Measurements from ENCODE around the gene XIRP1.
"Not testable (repeated sequence)": the region's sequence is repeated elsewhere in the genome, so short reads cannot be mapped to it uniquely, and the experiment has no call there.

Gene XIRP1

DNA sequence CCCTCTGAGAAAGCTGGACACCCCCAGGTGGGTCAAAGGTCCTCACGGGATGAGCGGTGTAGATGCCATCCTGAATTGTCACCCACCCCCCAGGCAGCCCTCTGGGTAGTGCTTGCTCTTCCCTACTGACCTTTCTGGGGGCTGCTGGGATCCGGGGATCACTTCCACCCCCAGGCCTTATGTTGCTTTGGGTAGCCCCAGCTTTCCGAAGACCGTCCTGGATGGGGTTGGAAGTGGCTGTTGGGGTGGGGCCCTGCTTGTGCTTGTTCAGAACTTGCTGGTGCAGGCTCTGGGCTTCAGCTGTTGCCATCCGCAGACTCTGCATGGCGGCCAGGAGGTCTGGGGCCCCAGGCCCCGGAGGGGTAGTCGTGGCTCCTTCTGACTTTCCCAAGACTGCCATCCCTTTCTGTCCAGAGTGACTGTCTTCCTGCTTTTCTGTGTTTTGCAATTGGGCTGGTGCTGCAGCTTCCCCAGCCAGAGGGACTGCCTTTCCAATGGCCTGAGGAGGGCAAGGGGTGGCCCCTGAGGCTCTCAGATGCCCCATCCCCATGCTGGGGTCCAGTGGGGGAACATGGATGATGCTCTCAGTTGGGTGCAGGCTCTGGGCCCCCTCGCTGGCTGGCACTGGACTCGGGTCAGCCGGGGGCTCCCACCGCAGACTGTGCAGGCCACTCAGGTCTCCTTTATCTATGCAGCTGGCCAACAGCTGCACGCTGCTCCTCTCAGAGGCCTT, 6.3 kb downstream of the XIRP1 start:
- DNase-seq (ENCODE audit: low spot score): no peak

DNA sequence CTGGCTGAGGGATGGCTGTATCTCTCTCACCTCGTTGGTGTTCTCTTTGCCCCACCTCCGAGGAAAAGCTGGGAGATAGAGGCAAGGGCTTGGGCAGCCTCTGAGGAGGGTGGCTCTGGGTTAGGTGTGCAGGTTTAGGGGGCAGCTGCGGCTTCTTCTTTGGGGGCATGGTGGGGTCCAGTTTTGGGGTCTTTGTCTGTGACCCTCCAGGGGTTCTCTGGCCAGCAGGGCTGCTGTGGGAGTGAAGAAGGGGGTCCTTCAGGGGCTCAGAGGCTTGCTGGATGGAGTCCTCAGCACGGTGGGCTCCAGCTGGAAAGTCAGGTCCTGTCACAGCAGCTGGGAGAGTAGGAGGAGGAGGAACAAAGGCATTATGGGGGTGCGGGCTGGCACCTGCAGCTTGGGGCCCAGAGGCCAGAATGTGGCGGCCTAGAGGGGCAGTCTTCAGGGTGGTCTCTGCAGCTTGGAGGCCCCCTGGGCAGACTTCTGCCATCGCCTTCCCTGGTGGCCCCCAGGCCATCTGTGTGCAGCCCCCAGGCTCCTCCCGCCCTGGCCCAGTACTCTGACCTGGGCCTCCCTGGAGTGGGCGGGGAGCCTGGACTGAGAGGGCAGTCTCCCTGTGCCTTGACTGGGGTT, 7.0 kb downstream of the XIRP1 start:
- DNase-seq (ENCODE audit: low spot score): no peak

DNA sequence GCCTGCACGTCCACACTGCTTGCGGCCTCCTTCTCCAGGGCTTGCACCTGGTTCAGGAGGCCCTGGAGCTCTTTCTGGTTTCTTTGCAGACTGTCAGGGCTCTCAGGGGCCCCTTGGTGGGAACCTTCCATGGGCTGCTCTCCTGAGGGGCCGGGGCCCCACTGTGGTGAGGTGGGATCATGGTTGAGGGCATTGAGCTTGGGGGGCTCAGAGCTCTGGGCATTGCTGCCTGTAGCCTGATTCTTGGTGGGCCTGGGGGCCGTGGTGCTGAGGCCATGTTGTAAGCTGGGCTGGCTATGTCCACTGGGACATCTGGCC, 7.5 kb downstream of the XIRP1 start:
- DNase-seq (ENCODE audit: low spot score): no peak

DNA sequence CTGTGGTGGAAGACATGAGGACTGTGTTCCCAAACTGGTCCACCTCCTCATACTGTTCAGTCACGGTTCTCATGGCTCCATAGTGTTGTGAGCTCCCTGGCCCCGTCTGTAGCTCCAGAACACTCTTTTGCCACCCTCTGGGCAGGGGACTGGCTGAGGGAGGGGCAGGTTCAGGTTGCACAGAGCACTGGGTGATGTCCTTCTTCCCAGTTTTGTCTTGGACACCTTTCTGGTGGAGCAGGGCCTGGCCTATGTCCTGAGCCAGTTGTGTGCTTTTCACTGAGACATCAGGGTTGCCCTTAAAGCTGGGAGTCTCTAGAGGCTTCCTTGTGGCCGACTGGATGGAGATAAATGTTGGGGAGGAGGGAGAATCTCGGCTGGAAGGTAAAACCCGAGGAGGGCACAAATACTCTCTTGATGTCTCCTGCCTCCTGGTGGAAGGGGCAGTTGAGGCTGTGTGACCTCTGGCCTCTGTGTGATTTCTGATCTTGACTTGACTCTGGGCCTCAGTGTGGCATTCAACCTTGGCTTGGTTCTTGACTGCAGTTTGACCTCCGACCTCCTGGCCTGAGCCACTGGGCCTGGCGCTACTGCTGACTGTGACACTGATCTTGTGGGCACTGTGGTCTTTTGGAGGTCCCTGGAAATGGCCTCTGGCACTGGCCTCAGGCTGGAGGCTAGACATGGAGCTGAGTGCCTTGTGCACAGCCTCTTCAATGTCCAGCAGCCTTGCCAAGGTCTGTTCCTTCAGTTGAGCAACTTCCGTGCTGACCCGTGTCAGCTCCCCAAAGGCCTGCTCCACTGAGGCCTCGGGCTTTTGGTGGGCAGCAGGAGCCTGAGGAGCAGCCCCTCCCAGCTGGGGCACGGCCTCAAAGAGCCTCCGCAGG, 8.1 kb downstream of the XIRP1 start:
- DNase-seq (ENCODE audit: low spot score): no peak

DNA sequence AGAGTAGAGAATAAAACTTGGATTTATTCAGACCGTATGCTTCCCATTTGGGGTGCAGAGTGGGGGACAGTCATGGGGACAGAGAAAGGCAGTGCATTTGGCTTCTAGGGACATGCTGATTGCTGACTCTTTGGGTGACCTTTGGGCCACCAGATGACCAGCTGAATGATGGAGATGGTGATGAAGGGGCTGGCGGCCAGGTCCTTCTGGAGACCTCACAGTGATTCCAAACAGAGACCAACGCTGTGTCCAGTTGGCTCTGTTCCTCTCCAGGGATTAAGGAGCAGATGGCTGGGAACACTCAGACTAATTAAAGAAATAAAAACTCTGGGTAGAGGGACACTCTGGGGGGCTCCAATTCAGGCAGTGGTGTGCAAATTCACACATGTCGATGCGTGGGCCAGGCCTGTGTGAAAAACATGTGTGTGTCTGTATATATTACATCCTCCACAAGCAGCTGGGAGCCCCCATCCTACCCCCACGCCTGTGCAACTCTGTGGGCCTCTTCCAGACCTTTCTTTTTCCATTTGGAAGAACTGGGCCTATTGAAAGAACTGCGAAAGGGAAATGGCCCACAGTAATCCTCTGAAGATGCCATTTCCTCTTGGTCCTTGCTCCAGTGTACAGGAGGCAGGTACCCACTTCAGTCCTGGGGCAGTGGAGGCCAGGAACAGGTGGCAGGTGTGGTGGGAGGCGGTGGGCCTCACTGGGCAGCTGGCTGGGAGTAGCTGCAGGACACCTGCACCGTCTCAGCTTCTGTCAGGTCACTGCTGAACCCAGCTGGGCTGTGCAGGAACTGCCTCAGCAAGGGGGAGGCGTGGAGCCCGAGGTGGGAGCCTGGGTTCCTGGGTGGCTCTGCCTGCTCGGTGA, 8.9 kb downstream of the XIRP1 start:
- peak; percentile 47 for DNase-seq (ENCODE audit: low spot score)

DNA sequence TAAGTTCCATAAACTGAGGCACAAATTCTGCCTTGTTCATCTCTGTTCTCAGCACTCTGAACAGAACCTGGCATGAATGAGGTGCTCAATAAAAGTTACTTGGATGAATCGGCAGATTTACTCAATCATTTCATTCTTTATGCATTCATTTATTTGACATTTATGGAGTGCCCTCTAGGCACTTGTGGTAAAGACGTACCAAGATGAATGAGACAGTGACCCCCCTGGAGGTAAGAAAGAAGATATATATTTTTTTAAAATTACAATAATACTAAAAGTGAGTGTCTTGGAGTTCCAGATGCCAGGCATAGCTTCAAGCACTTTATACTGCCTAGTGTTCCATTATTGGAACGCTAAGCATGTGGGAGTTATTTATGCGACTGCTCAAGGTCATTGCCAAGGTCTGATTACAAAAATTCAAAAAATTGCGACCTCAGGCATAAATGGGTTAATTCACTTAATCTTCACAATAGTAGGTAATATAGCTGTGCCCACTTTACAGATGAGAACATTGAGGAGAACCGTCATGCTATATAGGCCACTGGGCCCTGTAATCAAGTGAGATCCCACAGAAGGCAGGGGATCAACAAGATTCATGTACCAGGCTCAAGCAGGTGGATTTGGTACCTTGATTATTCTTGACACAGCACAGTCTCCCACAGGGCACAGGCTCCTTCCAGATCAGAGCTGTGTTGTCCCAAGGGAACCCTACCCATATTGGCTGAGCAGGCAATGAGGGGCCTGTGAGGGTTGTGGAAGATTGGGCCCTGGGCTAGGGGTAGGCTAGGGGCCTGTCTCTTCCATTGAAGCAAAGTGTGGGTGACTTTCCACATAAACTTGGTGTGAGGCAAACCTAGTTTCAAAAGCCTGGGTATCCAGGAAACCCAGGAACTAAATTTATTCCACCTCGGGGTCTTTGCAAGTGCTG, 10.7 kb downstream of the XIRP1 start:
- peak; percentile 60 for DNase-seq (ENCODE audit: low spot score)

DNA sequence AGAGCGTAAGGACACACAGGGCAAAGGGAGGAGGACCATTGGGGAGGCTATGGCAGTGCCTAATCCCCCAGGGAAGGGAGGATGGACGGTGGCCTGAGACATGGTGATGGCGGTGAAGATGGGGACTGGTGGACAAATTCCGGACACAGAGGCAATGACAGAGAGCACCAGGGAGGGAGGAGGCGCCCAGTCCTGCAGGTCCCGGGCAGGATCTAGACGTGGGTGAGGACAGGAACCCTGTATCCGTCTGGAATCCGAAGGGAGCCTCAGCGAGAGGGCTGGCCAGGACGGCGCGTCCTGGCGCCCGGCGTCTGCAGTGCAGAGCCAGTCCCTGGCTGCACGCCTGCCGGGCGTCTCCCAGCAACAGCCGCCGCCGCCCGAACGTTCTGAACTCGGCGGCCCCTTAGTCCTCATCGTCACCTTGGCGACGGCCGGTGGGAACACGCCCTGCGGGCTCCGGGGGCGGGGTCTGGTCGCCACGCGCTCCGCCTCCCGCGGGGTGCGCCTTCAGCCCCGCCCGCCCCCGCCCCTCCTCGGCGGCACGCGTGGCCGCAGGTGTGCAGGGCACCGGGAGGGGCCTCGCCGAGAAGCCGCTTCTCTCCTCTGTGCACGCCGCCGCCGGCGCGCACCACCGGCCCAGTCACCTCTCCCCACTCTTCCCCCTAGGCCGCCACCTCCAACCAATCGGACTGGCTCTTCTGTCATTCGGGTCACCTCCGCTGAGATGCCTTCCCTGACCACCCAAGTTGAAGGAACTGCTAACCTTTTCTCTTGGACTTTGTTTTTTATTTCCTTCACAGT, 11.6 kb downstream of the XIRP1 start:
- peak; percentile 95 for DNase-seq (ENCODE audit: low spot score)

DNA sequence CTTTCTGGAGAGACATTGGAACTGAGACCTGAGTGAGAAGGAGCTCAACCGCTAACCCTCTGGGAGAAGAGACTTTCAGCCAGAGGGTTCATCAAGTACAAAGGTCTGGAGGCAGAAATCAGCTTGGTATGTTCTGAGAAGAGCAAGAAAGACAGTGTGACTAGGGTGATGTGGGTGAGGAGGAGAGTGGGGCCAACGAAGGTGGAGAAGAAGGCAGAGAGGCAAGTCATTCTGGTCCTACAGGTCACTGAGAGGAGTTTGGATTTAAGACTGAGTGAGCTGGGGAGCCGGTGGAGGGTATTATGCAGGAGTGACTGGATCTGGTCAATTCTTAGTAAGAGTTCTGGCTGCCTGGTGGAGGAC, 12.2 kb downstream of the XIRP1 start:
- DNase-seq (ENCODE audit: low spot score): no peak

DNA sequence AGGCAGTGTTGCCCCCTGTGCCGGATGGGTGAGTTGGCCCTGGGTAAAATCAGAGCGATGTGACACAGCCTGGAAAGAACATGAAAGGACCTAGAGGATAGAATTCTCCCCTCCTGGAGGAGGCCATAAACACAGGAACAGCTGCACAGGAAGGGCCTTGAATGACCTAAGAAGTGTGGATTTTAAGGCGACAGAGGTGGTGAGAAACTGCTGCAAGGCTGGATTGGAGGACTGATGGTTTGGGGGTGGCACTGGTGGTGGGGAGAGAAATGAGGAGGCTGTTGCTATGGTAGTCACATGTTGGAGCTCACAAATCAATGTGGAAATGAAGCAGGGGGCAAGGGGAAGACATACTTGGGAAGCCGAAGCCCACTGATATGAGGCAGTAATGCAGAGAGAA, 13.8 kb downstream of the XIRP1 start:
- DNase-seq (ENCODE audit: low spot score): no peak

DNA sequence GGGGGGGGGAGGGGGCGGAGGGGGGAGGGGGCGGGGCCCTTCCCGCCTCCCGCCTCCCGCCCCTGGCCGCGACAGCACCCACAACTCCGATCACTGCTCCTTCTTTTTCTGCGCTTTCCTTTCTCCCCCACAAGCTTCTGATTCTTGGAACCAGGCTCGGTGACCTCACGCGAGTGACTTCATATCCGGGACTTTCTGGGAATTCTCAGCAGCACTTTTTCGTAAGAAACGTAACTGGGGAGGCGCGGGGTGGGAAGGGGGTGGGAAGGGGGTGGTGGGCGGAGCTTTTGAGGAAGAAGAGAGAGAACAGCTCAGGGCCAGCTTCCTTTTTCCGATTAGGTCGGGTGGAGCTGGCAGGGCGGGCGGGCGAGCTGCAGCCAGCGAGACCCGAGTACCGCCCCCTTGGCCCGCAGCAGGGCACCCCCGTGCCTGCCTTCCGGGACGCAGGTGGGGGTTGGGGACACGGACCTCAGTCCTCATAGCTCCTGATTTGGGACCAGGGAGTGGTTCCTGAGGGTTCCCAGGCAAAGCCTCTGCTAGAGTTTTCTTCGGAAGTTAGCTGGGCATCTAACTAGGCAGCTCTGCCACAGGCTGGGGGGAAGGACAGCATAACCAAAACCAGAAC, 14.6 kb downstream of the XIRP1 start:
- peak; percentile 67 for DNase-seq (ENCODE audit: low spot score)

DNA sequence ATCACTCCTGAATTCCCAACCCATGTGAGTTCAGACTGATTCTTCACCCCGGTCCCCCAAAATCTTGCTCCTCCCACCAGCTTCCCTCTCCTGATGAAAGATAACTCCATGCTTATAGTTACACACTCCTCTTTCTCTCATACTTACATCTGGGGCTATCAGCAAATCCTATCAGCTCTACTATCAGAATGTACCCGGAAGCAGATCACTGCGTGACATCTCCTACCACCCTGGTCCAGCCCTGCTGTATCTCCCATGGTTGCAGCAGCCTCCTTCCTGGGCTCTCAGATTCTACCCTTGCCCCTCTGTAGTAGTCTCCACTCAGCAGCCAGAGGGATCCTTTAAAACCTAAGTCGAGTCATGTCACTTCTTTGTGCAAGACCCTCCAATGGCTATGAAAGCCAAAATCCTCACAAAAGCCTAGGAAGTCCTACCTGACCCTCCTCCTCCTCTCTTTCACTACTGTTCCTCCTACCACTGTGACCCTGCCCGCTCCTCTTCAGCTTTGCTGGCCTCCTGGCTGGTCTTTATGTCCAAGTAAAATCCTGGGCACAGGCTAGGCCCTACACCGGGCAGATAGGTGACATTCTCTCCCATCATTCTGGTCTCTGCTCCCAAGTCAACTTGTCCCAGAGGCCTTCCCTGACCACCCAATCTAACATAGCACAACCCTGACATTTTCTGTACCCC, 16.2 kb downstream of the XIRP1 start:
- no peak for DNase-seq (ENCODE audit: low spot score)

DNA sequence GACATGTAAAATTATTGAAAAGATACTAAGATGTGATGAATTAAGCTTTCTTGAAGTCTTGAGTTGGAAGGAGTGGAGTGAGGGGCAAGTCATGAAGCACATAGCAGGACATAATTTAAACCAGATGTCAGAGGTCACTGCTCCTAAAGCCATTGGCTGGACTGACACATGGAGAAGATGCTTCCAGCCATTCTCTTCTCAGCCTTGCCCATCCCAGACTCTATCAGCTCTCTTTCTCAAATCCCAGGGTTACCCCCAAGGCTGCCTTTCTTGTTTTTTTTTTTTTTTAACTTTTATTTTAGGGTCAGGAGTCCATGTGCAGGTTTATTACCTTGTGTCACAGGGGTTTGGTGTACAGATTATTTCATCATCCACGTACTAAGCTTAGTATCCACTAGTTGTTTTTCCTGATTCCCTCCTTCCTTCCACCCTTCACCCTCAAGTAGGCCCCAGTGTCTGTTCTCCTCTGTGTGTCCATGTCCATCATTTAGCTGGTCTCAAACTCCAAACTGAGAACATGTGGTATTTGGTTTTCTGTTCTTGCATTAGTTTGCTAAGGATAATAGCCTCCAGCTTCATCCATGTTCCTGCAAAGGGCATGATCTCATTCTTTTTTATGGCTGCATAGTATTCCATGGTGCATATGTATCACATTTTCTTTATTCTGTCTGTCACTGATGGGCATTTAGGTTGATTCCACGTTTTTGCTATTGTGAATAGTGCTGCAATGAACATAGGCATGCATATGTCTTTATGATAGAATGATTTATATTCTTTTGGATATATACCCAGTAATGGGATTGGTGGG, 18.9 kb downstream of the XIRP1 start:
- no peak for DNase-seq (ENCODE audit: low spot score)

DNA sequence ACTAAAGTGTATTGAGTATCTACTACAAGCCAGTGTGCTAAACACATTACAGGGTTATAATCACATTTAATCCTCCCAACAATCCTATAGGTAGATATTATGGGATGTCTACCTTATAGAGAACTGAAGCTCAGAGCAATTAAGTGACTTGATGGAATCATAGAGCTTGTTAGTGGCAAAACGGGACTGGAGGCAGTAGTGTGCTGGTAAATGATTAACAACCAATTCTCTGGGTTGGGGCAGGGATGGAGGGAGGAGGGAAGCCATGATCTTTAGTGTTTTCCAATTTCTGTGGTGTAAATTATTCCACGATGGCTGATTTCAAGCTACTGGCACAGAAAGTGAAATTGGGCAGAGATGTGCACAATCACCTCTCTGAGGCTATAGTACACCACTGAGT, 20.5 kb downstream of the XIRP1 start:
- no peak for DNase-seq (ENCODE audit: low spot score)

DNA sequence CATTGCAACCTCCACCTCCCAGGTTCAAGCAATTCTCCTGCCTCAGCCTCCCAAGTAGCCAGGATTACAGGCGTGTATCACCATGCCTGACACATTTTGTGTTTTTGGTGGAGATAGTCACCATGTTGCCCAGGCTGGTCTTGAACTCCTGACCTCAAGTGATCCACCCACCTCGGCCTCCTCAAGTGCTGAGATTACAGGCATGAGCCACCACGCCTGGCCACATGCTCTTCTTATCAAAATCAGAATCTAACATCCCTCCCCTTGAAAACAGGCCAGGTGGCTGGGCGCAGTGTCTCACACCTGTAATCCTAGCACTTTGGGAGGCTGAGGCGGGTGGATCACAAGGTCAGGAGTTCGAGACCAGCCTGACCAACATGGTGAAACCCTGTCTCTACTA, 21.5 kb downstream of the XIRP1 start:
- not testable (repeated sequence) for DNase-seq (ENCODE audit: low spot score)

DNA sequence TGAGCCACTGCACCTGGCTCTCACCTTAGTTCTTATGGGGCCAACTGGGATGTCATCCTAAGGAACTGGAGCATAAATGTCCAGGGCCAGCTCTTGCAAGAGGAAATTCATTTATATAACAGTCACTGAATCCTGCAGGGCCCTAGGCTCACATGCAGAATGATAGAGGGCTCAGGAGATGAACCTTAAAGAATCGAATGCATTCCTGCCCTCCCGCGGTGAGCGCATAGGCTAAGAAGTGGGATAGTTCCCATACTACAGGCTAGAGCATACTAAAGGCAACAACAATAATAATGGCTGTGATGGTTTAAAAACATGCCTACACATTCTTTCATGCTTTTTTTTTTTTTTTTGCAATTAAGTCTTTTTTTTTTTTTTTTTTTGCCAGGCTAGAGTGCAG, 21.9 kb downstream of the XIRP1 start:
- DNase-seq (ENCODE audit: low spot score): no peak

DNA sequence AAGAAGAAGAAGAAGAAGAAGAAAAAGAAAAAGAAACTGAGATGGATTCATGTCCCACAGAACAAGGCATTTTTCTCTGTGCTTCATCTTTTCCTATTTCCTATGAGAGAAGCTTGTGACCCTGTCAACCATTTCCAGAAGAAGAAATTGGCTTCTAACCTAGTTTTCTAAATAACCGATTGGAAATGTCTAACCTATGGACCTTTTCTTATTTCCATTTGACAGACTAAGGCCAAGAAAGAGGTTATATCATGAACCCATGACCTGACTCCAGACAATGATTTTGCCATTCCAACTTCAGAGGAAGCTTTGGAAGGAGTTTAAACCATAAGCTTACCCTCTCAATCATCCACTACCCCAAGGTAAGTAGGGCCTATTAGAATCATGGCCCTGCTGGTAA, 22.7 kb downstream of the XIRP1 start:
- DNase-seq (ENCODE audit: low spot score): no peak

DNA sequence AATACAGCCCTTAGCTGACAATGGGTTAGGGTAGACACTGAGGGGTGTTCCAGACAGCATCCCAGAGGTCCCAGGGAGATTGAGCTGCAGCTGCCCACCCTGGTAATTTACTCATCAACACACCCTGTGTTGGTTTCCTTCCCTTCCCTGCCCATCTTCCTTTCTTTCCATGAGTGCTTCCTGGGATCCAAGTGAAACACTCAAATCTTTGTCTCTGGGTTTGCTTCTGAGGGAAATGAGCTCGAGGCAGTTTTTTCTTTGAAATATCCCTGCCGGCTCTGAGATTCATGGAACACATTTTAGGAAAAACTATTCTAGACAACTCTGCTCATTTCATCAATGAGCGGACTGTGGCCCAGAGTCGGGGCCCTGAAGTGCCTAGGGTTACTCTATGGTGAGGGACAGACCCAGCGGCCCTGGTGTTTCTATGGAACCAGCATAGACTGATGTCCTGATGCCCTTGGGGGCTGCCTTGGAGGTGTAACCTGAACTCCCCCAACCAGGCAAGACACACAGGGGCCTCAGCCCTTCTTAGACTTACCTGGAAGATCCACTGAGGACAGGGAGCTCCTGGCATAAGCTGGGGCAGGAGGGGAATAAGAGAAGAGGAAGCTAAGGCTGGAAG, 24.1 kb downstream of the XIRP1 start:
- DNase-seq (ENCODE audit: low spot score): no peak

Measured in NAMALWA (cell line).